Activated T-helper 17 cell treated with anti-CD3 and anti-CD28 coated beads, Interleukin-2, amount 50 U/mL, for 72 hours (primary cell): ENCODE data around the gene SPRR4. TPM values are rescaled to one million over a fixed set of nuclear protein-coding genes. Genes with fewer than 3 reads are reported as not detected.

Experiments used
- ATAC-seq: fragments of 150-1000 bp; cut with Tn5 transposase; replicated peaks from 2 replicates; pipeline ENCODE4 v1.10.0; 2021; ENCODE audit warnings: mild to moderate bottlenecking, moderate library complexity
- H3K27ac Mint-ChIP-seq: one replicate; pipeline ENCODE4 v1.8.0; 2022; ENCODE audit warnings: mixed read lengths
- H3K27me3 Mint-ChIP-seq: one replicate; pipeline ENCODE4 v1.8.0; 2022; ENCODE audit warnings: mixed read lengths
- H3K36me3 Mint-ChIP-seq: one replicate; pipeline ENCODE4 v1.8.0; 2022; ENCODE audit warnings: low read depth, mild to moderate bottlenecking, mixed read lengths
- H3K4me1 Mint-ChIP-seq: one replicate; pipeline ENCODE4 v1.8.0; 2022; ENCODE audit warnings: mixed read lengths
- H3K4me3 Mint-ChIP-seq: one replicate; pipeline ENCODE4 v1.8.0; 2022; ENCODE audit warnings: mild to moderate bottlenecking, mixed read lengths
- H3K9me3 Mint-ChIP-seq: one replicate; pipeline ENCODE4 v1.8.0; 2022; ENCODE audit warnings: mixed read lengths
- total RNA-seq, 2 donors: library from RNA; stranded (reverse); gene quantifications; one replicate each; pipeline ENCODE4 v1.2.3, GENCODE V29; 2022

Gene SPRR4, protein sequence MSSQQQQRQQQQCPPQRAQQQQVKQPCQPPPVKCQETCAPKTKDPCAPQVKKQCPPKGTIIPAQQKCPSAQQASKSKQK
- not detected for total RNA-seq

DNA sequence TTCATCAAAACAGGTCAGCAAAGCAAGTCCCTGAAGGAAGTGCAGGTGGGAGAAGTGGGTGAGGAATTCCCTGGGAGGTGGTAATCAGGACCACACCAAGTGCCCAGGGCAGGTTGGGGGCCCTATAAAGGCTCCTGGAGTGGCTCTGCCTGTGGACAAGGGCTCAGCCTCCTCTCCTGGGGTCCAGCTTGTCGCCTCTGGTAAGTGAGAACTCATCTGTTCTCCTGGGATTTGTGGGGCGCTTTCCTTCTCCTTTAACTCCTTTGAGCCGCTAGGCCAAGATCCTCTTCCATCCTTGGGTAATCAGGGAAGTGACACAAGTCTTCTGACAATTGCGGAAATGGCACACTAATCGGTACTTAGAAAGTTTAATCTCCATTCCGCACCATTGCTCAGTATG lies at the start of gene SPRR4:
Gene SPRR4 (plus strand): TSS at position 154 of the 400 bp plus-strand sequence. CDS start 1,243 bp downstream, outside the sequence.
- Mint-ChIP-seq H3K36me3 (no peaks in the 10 kb centered on the region), H3K4me3 (no peak within 1 kb of the TSS), H3K27ac (no peak within 1 kb of the TSS), H3K27me3 (peaks cover 37% of the 10 kb centered on the region), H3K9me3 (no peaks in the 10 kb centered on the region), H3K4me1 (no peaks in the 10 kb centered on the region)
- ATAC-seq, result no peak

DNA sequence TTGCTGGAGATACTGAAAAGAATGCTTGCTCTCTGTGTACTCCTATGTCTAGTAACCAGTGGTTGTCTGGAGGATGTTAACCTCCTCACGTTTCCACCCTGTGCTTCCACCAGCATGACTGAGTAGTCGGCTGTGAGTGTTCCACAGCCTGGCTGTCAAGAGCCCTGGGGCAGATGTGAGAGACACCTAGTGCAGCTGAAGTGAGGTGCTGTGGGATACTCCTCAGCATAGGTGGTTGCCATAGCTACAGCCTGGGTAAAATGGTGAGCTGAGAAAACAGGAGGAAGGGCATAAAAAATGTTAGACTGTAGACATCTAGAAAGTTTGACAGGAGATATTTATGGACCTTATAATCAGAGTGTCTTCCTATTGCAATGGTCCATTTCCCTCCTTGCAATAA lies 46.3 kb upstream of the SPRR4 start:
- no peaks in the 10 kb centered on the region for H3K36me3 Mint-ChIP-seq
- H3K9me3 Mint-ChIP-seq, result peaks cover 4% of the 10 kb centered on the region
- no peak for ATAC-seq
- no peak overlapping the region for H3K27ac Mint-ChIP-seq
- no peaks in the 10 kb centered on the region for H3K4me1 Mint-ChIP-seq
- H3K4me3 Mint-ChIP-seq, result no peak overlapping the region
- peaks cover 33% of the 10 kb centered on the region for H3K27me3 Mint-ChIP-seq

DNA sequence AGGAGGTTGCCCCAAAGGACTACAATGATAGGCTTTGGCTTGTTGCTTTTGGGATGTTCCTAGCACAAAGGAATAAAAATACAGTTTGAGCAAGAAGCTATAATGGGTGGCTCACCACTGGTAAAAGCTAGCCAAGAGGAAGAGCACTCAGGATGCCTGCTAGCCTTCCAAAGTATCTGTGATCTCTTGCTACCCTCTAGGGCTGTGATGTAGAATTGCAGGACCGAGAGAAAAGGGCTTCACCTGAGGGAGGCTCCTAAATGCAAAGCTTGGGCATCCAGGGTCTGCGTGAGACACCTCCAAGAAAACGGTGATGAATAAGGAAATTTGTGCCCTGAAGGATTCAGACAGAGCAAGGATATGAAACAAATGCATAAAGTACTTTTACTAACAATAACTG lies 44.4 kb upstream of the SPRR4 start:
- H3K9me3 Mint-ChIP-seq, result peaks cover 4% of the 10 kb centered on the region
- no peaks in the 10 kb centered on the region for H3K4me1 Mint-ChIP-seq
- no peaks in the 10 kb centered on the region for H3K36me3 Mint-ChIP-seq
- no peak overlapping the region for H3K27ac Mint-ChIP-seq
- peaks cover 35% of the 10 kb centered on the region for H3K27me3 Mint-ChIP-seq
- ATAC-seq, result no peak
- H3K4me3 Mint-ChIP-seq, result no peak overlapping the region

DNA sequence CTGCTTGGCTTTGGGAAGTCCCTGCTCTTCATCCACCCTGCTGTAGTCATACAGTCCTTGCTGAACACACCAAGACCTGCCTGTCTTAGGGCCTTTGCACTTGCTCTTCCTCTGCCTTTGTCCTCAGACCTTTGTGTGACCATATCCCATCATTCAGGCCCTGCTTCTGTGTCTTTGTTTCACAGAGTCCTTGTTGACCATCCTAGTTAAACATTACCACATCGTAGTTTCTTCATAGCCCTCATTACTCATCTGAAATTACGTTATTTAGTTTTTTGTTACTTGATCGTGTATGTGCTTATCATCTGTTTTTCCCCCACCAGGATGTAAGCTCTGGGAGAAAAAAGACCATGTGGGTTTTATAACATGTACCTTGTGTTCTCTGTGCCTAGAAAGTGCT lies 41.8 kb upstream of the SPRR4 start:
- no peak for ATAC-seq
- Mint-ChIP-seq H3K9me3 (peaks cover 4% of the 10 kb centered on the region), H3K27ac (no peak overlapping the region), H3K36me3 (no peaks in the 10 kb centered on the region), H3K4me3 (no peak overlapping the region), H3K4me1 (no peaks in the 10 kb centered on the region), H3K27me3 (peaks cover 24% of the 10 kb centered on the region)

DNA sequence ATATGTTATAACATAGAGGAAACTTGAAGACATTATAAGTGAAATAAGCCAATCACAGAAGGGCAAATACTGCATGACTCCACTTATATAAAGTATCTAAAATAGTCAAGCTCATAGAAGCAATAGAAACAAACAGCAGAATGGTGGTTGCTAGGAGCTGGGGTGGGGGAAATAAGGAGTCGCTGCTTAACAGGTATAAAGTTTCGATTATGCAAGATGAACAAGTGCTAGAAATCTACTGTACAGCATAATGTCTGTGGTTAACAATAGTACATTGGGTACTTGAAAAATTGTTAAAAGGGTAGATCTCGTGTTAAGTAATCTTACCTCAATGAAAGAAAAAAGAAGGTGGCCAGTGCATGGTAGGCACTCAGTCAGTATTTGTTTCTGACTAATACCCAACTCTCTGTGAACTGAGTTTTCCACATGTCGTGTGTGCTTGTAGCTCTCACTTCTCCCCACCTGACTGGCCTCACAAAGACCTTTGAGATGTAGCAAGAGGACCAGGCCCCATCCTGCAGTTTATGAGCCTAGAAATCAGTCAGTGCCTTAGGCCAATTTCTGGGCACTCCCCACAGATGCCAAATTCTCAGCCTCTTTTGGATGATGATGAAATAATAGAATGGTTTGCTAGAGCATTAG lies 38.2 kb upstream of the SPRR4 start:
- Mint-ChIP-seq H3K36me3 (no peaks in the 10 kb centered on the region), H3K27me3 (peaks cover 24% of the 10 kb centered on the region), H3K9me3 (peaks cover 4% of the 10 kb centered on the region), H3K4me1 (no peaks in the 10 kb centered on the region), H3K27ac (no peak overlapping the region), H3K4me3 (no peak overlapping the region)
- ATAC-seq, result no peak

DNA sequence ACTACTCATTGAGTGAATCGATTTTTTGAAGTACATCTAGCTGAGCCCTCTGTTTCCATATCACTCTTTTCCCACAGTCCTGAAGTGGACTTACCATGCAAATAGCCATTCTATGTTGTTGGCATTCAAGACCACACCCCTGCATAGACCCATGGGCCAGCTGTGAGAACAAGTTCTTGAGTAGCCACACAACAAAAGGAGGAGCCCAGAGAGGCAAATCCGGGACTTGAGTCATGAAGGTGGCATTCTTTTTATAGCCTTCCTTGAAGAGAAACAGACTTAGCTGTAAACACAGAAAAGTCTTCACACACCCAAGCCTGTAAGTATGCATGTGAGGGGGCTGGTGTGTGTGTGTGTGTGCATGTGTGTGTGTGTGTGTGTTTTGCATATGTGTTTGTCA lies 37.3 kb upstream of the SPRR4 start:
- Mint-ChIP-seq H3K9me3 (peaks cover 4% of the 10 kb centered on the region), H3K36me3 (no peaks in the 10 kb centered on the region), H3K27ac (no peak overlapping the region), H3K4me3 (no peak overlapping the region), H3K4me1 (no peaks in the 10 kb centered on the region), H3K27me3 (peaks cover 24% of the 10 kb centered on the region)
- ATAC-seq, result no peak

- H3K4me3 Mint-ChIP-seq, result no peak overlapping the region
- no peaks in the 10 kb centered on the region for H3K4me1 Mint-ChIP-seq
- H3K27me3 Mint-ChIP-seq, result peaks cover 14% of the 10 kb centered on the region
- no peaks in the 10 kb centered on the region for H3K9me3 Mint-ChIP-seq
- no peak for ATAC-seq
- H3K27ac Mint-ChIP-seq, result no peak overlapping the region
- H3K36me3 Mint-ChIP-seq, result no peaks in the 10 kb centered on the region
Observed at GRCh38 chr1:152940614-152941013, 29.8 kb upstream of the SPRR4 start.

GRCh38 chr1:152941037-152941711 lies 29.3 kb upstream of the SPRR4 start:
- no peaks in the 10 kb centered on the region for H3K9me3 Mint-ChIP-seq
- ATAC-seq, result no peak
- H3K27ac Mint-ChIP-seq, result no peak overlapping the region
- no peaks in the 10 kb centered on the region for H3K4me1 Mint-ChIP-seq
- H3K36me3 Mint-ChIP-seq, result no peaks in the 10 kb centered on the region
- peaks cover 14% of the 10 kb centered on the region for H3K27me3 Mint-ChIP-seq
- no peak overlapping the region for H3K4me3 Mint-ChIP-seq

- Mint-ChIP-seq H3K27me3 (peaks cover 17% of the 10 kb centered on the region), H3K36me3 (no peaks in the 10 kb centered on the region), H3K4me1 (no peaks in the 10 kb centered on the region), H3K9me3 (no peaks in the 10 kb centered on the region), H3K27ac (no peak overlapping the region), H3K4me3 (no peak overlapping the region)
- ATAC-seq, result no peak
Observed at GRCh38 chr1:152942161-152942560, 28.3 kb upstream of the SPRR4 start.

GRCh38 chr1:152946248-152946647 lies 24.2 kb upstream of the SPRR4 start:
- H3K27me3 Mint-ChIP-seq, result peaks cover 26% of the 10 kb centered on the region
- no peak overlapping the region for H3K4me3 Mint-ChIP-seq
- no peaks in the 10 kb centered on the region for H3K36me3 Mint-ChIP-seq
- H3K27ac Mint-ChIP-seq, result no peak overlapping the region
- no peak for ATAC-seq
- no peaks in the 10 kb centered on the region for H3K9me3 Mint-ChIP-seq
- H3K4me1 Mint-ChIP-seq, result no peaks in the 10 kb centered on the region

DNA sequence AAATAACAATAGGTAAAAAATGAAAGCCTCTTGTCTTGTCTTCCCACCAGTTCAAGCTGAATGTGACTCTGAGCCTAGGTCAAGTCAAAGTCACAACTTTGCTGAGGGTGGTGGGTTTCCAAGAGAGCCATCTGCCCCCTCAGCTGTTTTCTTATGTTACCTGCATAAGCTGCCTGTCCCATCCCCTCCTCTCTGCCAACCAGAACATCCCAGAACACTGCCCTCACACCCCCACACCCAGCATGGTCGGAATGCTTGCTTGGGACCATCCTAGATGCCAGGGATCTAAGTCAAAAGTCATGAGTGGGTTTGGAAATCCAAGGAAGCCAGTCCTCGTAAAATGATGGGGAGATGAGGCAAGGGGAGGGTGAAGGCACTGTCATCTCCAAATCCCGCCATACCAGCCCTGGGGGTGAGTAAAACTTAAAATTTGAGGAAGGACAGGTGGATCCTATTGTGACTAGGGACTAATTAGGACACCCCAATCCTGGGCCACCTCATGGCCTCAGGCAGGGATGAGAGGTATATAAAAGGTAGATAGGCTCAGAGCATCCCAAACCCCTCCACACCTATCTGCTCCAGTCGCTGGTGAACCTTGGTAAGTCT lies 23.7 kb upstream of the SPRR4 start, which contains the start of gene SPRR5:
Gene SPRR5 (plus strand): TSS at position 556 of the 606 bp plus-strand sequence. CDS start 1,349 bp downstream, outside the sequence.
- peaks cover 28% of the 10 kb centered on the region for H3K27me3 Mint-ChIP-seq
- no peak for ATAC-seq
- no peaks in the 10 kb centered on the region for H3K4me1 Mint-ChIP-seq
- no peaks in the 10 kb centered on the region for H3K36me3 Mint-ChIP-seq
- H3K27ac Mint-ChIP-seq, result no peak within 1 kb of the TSS
- H3K9me3 Mint-ChIP-seq, result no peaks in the 10 kb centered on the region
- no peak within 1 kb of the TSS for H3K4me3 Mint-ChIP-seq

- Mint-ChIP-seq H3K4me1 (no peaks in the 10 kb centered on the region), H3K4me3 (no peak overlapping the region), H3K9me3 (no peaks in the 10 kb centered on the region), H3K27me3 (peaks cover 31% of the 10 kb centered on the region), H3K36me3 (no peaks in the 10 kb centered on the region), H3K27ac (no peak overlapping the region)
- no peak for ATAC-seq
Observed at GRCh38 chr1:152951711-152952110, 18.7 kb upstream of the SPRR4 start.

DNA sequence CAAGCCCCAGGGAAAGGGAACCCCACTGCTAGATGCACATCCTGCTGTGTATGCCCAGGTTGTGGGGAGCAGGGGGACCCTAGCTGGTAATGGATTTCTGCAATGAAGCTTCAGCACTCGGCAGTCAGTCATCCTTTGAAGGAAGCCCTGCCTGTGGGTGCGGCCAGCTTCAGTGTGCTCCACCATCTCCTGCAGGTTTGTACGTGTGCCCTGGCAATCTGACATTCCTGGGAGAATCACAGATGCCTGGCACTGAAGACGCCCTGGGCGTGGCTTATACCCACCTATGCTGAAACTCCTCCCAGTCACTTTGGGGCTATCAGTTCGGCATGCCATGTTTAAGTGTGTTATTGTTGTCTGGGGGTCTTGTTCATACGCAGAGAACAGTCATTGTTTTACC lies 16.7 kb upstream of the SPRR4 start:
- Mint-ChIP-seq H3K27me3 (peaks cover 24% of the 10 kb centered on the region), H3K4me3 (no peak overlapping the region), H3K9me3 (no peaks in the 10 kb centered on the region), H3K36me3 (no peaks in the 10 kb centered on the region), H3K27ac (no peak overlapping the region), H3K4me1 (no peaks in the 10 kb centered on the region)
- ATAC-seq, result no peak

GRCh38 chr1:152954436-152954835 lies 16.0 kb upstream of the SPRR4 start:
- no peaks in the 10 kb centered on the region for H3K4me1 Mint-ChIP-seq
- H3K36me3 Mint-ChIP-seq, result no peaks in the 10 kb centered on the region
- ATAC-seq, result no peak
- H3K9me3 Mint-ChIP-seq, result no peaks in the 10 kb centered on the region
- H3K27me3 Mint-ChIP-seq, result peaks cover 24% of the 10 kb centered on the region
- no peak overlapping the region for H3K4me3 Mint-ChIP-seq
- H3K27ac Mint-ChIP-seq, result no peak overlapping the region

- no peaks in the 10 kb centered on the region for H3K4me1 Mint-ChIP-seq
- no peak overlapping the region for H3K4me3 Mint-ChIP-seq
- no peaks in the 10 kb centered on the region for H3K9me3 Mint-ChIP-seq
- H3K27me3 Mint-ChIP-seq, result peaks cover 12% of the 10 kb centered on the region
- H3K27ac Mint-ChIP-seq, result no peak overlapping the region
- ATAC-seq, result no peak
- no peaks in the 10 kb centered on the region for H3K36me3 Mint-ChIP-seq
Observed at GRCh38 chr1:152957561-152957960, 12.9 kb upstream of the SPRR4 start.
